Raji (cell line): ENCODE results near the gene MICAL2.

Source experiments
- POLR2A ChIP-seq: IDR thresholded peaks from 2 replicates; pipeline ENCODE4 v1.6.1; 2011; ENCODE audit warnings: low read depth, low read length, control low read depth; ENCODE audit not compliant: insufficient read depth

MICAL2 gene

DNA sequence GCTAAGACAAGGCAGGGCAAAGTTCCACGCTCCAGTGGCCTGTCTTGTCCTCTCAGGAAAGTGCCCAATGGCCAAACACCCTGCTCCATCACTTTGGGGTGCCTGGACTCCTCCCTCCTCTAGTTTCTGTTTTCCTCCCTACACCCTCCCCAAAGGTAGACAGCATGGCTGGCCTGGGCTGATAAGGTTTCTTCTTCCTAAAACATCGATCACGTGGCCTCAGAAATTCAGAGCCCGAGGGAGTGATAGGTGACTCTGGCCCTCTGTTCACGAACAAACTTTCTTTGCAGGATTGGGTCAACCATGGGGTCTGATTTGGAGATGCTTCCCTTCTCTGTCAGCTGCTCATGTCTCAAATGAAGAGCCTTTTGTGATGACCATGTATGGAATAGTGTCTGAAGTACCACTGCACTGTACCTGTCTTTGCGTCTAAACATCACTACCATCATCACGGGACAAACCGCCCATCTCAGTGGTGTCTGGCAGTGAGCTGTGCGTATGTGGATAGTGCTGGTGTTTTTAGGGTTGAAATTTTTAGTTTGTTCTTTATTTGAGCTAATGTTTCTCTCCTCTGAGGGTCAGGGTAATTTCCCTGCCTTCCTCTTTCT is 6.1 kb downstream of the MICAL2 start:
- TF ChIP-seq POLR2A, result no peak

DNA sequence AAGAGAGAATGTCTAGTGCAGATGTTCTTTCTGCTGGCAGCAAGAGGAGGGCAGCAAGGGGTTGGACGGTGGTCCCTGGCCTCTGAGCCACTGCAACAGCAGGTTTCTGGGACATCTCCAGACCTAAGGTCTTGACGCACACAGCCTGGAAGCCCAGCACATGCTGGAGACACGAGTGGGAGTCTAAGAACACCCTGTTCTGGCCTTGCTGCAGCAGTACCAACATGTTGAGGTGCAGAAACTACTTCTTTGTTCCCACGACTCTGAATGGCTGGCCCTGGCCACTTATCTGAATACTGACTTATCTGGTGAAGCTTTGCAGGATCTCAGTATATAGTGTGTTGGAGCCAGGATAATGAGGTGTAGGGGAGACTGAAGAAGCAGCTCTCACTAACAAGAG is 6.8 kb downstream of the MICAL2 start:
- TF ChIP-seq POLR2A, result no peak

DNA sequence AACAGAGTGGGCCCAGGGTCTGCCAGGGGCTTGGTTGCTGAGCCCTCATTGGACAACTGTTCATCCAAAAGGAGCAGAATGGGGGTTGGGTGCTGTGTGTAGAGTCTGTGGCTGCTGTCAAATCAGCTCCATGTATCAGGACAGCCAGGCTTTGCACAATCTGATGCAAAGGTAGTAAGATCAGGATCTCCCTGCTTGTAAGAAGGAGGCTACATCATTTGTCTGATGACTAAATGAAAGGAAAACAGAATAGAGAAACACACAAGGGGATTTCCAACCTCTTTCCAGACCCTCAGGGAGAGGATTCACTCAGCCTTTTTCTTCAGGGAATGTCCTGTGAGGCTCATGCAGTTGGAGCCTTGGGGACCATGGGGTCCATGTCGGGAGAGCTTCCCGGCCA is 7.2 kb downstream of the MICAL2 start:
- no peak for TF ChIP-seq POLR2A

DNA sequence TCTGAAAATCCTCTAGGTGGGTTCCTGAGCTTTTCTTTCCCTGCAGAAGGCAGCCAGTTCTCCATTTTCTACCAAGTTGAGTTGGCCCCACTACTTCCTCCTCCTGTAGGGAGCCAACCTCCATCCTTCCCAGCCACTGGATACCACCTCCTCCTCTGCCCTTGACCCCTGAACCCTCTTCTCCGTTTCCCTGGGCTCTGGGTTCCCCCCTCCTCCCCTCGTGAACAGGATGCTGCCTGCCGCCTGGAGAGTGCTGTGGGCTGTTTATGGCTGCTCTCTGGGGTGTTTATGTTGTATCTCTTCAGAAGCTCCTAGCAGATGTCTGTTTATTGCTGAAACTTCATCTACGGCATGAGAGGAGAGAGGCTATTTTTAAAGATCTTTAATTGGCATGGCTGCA is 8.6 kb downstream of the MICAL2 start:
- no peak for TF ChIP-seq POLR2A

DNA sequence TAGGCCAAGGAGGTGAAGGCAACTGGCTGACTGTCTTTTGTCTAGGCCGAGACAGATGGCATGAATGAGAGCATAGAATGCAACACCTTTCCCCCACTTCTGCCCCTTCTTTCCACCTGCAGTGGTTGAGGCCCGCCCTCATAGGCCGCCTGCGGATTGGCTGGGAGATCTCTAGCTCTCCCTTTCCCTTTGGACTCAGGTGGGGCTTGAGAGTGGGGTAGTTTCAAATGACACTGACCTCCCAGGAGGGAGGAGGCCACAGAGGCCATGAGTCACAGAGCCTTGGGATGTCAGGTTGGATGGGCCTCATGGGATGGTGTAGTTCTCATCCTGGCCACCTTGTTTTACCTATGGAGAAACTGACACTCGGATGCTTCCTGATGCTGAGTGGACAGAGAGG is 9.1 kb downstream of the MICAL2 start:
- TF ChIP-seq POLR2A, result no peak

DNA sequence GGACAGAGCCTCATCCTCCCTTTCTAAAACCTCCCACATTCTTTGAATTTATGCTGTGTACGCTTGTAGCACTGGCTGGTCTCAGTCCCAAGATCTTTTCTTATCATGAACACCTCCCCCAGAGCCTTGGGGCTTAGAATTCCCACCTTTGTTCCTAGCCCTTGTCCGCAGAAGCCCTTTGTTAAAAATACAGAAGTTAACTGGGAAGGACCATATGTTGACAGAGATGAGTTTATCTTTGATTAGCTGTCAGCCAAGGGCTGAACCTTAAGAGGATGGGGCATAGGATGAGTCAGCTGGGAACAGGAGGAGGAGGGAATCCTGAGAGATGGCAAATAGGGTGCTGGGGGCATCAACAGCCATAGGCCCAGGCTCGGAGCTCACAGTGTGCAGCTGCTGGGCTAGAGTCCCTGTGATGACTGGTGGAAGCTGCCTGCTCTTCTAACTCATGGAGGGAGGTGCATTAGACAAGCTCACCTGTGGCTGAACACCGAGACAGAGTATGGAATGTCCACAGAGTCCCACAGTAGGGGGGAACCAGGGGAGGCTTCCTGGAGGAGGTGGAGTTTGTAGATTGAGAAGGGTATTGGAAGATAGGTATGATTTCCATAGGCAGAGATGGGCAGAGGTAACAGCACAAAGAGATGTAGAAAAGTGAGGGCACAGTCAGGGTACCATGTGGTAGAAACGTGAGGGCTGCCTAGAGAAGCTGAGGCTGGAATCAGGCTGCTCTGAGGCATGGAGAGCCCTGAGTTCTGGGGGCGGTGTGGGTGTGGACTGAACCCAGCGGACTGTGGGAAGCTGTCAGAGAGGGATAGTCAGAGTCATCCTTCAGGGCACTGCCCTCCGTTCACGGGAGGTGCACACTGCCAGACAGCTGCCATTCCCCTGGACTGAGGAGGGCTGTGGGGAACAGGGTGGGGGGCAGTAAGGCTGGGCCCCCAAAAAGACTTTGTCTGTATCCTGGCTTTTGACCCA is 9.9 kb downstream of the MICAL2 start:
- no peak for TF ChIP-seq POLR2A

DNA sequence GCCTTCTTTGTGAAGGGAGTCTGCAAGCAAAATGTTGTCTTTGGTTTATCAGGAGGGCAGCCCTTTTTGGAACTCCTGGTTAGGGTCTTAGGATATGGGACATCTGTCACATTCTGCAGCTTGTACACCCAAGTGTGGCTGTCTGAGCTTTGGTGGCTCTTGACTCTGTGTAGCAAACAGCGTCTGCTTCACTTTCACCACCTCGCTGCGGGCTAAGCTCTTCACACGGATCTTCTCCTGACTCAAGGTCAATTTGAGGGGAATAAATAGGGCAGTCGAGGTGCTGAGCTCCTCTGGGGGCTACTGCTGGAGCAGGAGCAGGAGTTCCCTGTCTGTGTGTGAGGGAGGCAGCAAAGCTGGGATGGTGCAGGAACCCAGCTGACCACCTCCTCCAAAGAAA is 10.6 kb downstream of the MICAL2 start:
- no peak for TF ChIP-seq POLR2A

DNA sequence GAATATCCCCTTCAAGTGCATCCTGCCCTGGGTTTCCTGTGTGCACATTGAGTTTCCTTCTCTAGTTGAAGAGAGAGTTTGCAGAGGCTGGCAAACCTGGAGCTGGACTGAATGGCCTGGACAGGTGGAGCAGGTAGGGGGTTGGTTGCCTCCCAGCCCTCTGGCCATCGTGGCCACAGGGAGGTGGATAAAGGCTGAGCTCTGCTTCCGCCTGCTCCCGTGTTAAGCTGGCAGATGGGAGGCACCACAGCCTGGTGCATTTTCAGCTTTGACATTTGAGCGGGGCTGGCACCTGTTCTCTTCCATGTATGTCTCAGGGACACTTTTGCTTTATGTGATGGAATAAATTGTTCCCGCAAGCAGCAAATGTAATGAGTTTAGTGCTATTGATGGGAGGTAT is 11.1 kb downstream of the MICAL2 start:
- TF ChIP-seq POLR2A, result no peak

DNA sequence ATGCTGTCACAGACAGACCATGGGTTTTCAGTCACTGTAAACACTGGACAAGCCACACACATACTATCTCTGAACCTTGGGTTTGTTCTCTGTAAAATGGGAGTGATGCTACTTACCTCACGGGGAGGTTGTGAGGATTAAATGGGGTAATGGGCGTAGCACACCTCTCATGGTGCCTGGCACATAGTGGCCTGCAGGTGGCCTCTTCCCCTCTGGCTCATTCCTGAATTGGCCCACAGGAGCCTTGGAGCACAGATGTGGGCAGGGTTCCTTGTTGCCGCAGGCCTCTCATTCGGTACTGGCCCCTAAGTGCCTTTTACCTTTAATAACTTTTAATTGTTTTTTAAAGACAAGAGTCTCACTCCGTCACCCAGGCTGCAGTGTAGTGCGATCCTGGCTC is 11.7 kb downstream of the MICAL2 start:
- TF ChIP-seq POLR2A, result no peak

DNA sequence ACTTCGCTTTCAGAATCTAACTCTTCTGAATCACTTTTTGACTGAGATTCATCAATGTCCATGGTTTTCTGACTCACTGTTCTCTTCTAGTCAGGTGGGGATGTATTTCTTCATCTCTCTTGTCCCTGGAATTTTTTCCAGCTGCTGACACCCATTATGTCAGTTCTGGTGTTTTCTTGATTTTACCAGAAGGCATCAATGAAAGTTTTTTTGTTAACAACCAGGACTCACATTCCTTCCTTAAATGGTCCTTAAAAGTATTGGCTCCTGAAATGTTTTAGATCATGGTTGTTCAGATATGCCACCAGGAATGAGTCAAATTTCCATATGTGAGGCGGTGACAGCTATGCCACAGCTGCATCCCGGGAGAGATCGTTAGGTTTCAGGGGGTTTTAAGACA is 12.9 kb downstream of the MICAL2 start:
- TF ChIP-seq POLR2A, result no peak

DNA sequence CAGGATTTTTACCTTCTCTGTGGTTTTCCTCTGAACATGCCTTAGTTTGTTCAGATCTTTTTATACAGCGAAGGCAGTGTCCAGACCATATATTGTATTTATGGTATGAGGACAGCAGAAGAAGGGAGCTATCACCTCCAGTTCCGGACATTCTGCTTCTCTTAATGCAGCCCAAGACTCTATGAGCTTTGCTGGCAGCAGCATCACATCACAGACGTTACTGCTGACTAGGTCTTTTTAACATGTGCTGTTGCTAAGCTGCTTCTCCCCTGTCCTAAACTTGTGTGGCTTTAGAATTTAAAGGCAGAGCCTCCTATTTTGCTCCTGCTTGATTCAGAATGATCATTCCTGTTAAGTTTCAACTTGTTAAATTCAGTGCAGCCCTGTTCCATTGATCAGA is 13.4 kb downstream of the MICAL2 start:
- TF ChIP-seq POLR2A, result no peak

DNA sequence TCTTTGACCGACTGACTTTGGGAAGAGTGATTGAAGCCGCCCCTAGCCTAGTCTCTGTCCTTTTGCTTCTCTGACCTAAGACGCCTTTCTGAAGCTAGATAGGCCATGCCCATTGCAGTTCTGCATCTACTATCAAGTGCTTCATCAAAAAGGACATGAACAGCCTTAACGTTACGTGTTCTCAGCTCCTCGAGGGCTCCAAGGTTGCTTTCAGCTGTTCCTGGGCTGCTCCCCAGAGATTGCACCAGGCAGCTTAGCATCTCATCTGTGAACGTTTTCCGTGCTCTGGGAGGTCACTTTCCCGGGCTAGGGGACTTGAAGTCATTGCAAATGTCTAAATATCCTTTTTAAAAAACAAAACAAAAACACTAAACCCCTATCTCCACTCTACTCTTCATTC is 13.9 kb downstream of the MICAL2 start:
- TF ChIP-seq POLR2A, result no peak

DNA sequence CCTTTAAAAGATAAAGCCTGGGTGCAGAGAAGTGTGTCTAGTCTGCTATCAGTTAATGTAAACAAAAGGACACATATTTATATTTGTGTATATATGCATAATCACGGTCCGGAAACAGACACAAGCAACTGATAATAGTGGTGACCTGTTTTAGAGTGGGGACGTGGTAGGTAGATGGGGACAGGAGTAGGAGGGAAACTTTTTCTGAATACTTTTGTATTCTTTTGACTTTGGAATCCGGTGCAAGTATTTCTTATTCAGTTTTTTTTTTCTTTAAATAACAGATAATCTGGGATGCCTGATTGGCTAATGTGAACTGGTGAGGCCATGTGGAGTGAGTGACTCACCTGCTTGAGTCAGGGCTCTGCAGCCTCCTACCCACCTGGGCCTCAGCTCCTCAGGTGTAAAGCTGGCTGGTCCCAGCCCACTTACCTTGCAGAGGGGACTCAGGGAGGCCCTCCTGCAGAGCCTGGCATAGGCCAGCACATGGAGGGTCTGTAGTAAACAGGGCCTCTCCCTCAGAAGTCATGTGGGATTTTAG is 15.3 kb downstream of the MICAL2 start:
- no peak for TF ChIP-seq POLR2A

DNA sequence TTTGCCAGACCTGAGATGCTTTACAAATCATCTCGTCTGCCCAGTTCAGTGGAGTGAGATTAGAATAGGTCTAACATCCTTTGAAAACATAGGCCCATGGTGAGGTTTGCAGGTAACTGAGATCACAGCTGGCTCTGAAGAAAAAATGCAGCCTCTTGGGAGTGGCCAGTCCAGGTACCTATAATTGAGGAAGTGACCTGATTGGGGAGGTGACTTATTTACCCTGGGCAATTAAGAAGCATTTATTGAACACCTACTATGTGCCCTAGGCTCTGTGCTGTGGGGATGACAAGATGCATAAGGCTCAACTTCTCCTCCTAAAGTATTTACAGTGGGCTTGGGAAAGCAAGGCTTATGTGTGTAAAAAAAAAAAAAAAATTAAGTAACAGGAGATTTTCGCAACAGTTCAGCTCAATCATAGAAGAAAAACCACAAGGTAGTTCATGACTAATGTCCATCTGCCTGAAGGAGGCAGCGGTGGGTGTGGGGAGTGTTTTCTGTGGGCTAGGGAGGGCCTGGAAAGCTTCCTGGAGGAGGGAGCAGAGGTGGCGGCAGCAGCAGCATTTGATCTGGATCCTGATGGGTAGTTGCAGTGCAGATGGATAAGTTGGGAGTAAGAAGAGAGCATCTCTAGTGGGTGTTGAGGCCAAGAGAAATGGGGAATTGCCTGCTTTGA is 16.1 kb downstream of the MICAL2 start:
- no peak for TF ChIP-seq POLR2A

DNA sequence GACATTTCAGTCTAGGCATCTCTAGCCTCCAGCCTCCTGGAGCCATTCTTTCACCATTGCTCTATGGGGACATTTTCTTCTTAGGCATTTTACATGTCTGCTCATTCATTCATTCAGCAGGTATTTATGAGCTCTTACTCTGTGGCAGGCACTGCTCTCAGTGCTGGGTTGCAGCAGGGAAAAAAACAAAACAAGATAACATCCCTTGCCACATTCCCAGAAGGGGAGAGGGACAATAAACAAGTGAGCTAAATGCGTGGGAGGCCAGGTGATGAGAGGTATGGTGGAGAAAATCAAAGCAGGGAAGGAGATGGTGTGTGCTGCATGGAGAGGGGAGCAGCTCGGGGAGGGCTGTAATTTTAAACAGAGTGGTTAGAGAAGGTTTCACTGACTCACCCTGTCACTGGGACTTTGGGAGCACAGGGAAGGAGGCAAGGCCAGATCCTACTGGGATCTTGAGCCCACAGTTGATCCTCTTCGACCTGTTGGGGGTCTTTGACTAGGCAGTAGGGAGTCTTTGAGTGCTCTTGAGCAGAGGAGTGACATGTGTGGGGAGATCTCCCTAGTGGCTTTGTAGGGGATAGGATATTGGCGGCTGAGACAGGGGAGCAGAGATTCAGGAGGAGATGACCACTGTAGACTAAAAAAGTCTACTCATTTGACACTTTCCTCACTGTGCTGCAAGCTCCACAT is 17.0 kb downstream of the MICAL2 start:
- no peak for TF ChIP-seq POLR2A

DNA sequence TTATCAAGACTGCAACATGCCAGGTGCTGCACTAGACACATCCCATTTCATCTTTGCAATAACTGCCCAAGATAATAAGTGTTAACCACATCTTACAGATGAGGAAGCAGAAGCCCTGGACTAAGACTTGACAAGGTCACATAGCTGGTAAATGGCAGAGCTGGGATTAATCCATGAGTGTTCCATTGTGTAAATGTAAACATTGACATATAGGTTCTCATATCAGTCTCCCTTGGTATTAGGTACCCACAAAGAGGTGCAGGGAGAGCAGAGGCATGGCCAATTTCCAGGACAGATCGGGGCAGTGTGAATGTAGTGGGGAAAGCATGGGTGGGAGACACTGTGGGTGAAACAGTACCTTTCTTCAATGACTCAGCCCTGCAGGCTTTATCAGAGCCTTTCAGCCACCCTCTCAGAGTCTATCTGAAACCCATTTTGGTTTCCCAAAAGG is 17.9 kb downstream of the MICAL2 start:
- no peak for TF ChIP-seq POLR2A

DNA sequence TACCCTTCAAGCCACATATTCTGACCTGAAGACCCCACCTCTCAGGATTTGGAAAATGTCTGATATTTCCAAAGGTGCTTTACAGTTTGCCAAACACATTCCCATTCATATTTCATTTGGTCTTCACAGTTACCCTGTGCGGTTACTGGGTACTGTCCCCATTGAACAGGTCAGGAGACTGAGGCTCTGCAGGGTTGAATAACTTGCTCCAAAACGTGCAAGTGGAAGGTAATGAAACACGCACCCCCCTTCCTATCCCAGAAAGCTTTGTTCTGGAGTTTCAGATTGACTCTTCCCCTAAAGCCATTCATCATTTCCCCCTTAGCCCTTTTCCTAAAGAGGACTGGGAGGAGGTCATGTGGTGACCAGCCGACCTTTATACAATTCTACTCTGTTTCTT is 18.8 kb downstream of the MICAL2 start:
- no peak for TF ChIP-seq POLR2A
